ENCODE results near the gene MAT2B.

MAT2B gene

DNA sequence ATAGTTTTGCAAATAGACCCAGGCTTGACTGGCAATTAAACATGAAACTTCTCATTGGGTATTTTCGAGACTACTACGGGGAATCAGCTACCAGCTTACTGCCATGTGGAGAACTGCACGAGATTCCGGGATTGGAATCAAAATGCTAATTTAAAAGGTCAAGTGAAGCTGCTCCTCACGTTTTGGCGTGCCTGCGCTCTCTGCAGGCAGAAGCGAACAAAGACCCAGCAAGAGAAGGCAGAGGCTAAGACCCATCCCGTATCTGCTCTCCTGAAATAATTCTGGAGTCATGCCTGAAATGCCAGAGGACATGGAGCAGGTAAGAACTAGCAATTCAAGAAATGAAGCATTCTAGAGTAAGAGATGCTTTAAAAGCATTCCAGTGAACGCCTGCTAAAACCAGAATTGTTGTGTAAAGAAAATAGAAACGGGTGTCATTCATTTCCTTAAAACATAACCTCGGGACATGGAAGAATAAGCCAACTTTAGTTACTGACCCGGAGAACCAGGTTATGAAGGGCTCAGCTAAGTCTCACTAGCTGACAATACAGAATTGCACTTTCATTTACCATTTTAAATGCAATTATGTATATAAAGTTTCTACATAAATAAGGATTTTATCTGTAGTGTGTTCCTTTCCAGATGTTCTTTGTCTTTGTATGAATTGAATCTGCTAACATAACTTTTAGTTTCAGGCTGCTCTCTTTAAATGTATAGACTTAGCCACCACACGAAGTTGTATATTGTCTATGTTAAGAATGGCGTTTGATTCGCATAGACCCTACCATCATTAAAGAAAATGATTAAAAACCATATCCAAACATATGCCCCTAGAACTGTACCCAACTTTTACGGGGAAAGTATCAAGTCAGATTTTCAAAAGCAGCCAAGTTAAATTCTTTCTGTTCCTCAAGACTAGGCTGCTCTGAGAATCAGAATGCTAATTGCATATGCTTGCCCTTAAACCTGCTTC, 2.0 kb upstream of the MAT2B start:
- peak overlapping the region; percentile 61 for H3K4me3 ChIP-seq (ENCODE audit: low read depth, low read length)
- peak; percentile 82 for DNase-seq (ENCODE audit: low read depth)

DNA sequence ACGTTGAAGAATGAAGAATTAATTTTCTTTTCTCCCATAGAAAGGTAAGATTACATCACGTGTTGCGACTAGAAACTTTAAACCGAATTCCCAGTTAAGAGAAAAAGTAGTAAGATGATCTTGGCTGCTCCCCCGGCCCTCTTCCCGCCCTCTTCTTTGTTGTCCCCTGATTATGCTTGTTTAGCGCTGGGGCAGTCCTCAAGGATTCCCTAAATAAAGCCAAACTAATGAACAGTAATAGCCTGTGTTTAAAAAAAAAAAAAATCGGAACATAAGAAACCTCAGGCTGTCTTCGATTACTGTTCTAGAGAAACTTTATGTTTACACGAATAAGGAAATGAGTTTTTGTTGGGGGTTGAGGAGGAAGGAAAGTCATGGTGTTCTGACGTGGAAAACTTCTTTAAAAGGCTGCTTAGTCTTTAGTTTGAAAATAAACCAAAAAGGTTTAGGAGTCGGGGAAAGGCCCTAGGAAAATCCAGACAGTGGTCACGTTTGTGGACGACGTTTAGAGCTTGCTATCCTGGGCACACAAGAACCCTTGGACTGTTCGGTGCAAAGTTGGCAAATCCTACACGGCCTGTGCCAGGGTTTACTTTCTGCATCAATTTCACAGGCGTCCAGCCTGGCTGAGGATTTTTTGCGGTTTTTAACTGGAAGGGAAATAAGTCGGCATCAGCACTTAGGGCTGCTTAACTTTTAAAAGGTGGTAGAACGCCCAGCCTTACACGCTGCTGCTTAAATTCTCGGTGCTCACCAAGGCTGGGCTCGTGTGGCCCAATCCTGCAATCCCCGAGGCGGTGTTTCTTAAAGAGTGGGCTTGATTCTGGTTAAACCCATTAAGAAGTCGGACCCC, 1.1 kb upstream of the MAT2B start:
- H3K4me3 ChIP-seq (ENCODE audit: low read depth, low read length), result peak overlapping the region; percentile 61
- no peak for TF ChIP-seq CTCF (conservative IDR thresholded peaks at IDR 0.05; ENCODE audit: low read depth, low read length)
- DNase-seq (ENCODE audit: low read depth), result peak; percentile 69

More for the DNA sequence above, 2.0 kb upstream of the MAT2B start:
- peak; percentile 59 for TF ChIP-seq CTCF (conservative IDR thresholded peaks at IDR 0.05; ENCODE audit: low read depth, low read length)

- no peak for TF ChIP-seq CTCF (conservative IDR thresholded peaks at IDR 0.05; ENCODE audit: low read depth, low read length)
- peak overlapping the region; percentile 61 for H3K4me3 ChIP-seq (ENCODE audit: low read depth, low read length)
- DNase-seq (ENCODE audit: low read depth), result no peak
Measured at GRCh38 chr5:163505049-163505367, 411 bp upstream of the MAT2B start.

- no peak for TF ChIP-seq CTCF (conservative IDR thresholded peaks at IDR 0.05; ENCODE audit: low read depth, low read length)
- peak; percentile 39 for DNase-seq (ENCODE audit: low read depth)
- H3K4me3 ChIP-seq (ENCODE audit: low read depth, low read length), result peak overlapping the region; percentile 61
Measured at GRCh38 chr5:163506095-163506457, 657 bp downstream of the MAT2B start.

- H3K4me3 ChIP-seq (ENCODE audit: low read depth, low read length), result peak overlapping the region; percentile 61
- DNase-seq (ENCODE audit: low read depth), result peak; percentile 58
- no peak for TF ChIP-seq CTCF (conservative IDR thresholded peaks at IDR 0.05; ENCODE audit: low read depth, low read length)
Measured at GRCh38 chr5:163506726-163507125, 1.3 kb downstream of the MAT2B start.

GRCh38 chr5:163508753-163509152, 3.3 kb downstream of the MAT2B start:
- DNase-seq (ENCODE audit: low read depth), result no peak
- peak overlapping the region; percentile 16 for H3K4me3 ChIP-seq (ENCODE audit: low read depth, low read length)
- TF ChIP-seq CTCF (conservative IDR thresholded peaks at IDR 0.05; ENCODE audit: low read depth, low read length), result no peak

All from choroid plexus epithelial cell (primary cell).